H9 (cell line): ENCODE measurements around the gene SPAG7. TPM values are rescaled to one million over a fixed set of nuclear protein-coding genes. Genes with fewer than 3 reads are reported as not detected.
"Not testable (repeated sequence)": the region's sequence is repeated elsewhere in the genome, so short reads cannot be mapped to it uniquely, and the experiment has no call there.

ENCODE experiments used
- DNase-seq: peaks from one replicate; pipeline ENCODE4 v3.0.0-alpha.2; 2017
- H2AFZ ChIP-seq: one replicate; pipeline ENCODE4 v1.6.1; 2013; ENCODE audit warnings: mild to moderate bottlenecking, low read length, control low read depth, moderate library complexity
- H2AK5ac ChIP-seq: 2 replicates; pipeline ENCODE4 v1.6.1; 2013; ENCODE audit warnings: low read length, control low read depth, mixed read lengths; ENCODE audit not compliant: insufficient read length
- H2BK120ac ChIP-seq: one replicate; pipeline ENCODE4 v1.6.1; 2013; ENCODE audit warnings: low read depth, mild to moderate bottlenecking, low read length, control low read depth, inconsistent platforms; ENCODE audit not compliant: poor library complexity, severe bottlenecking
- H2BK12ac ChIP-seq: 2 replicates; pipeline ENCODE4 v1.6.1; 2013; ENCODE audit warnings: low read length, control low read depth, mixed read lengths, low read depth; ENCODE audit not compliant: insufficient read length
- H2BK15ac ChIP-seq: 2 replicates; pipeline ENCODE4 v1.6.1; 2013; ENCODE audit warnings: low read depth, low read length, control low read depth
- H2BK20ac ChIP-seq: one replicate; pipeline ENCODE4 v1.6.1; 2013; ENCODE audit warnings: low read depth, mild to moderate bottlenecking, low read length, control low read depth, inconsistent platforms; ENCODE audit not compliant: poor library complexity, severe bottlenecking
- H2BK5ac ChIP-seq: 2 replicates; pipeline ENCODE4 v1.6.1; 2013; ENCODE audit warnings: low read length, control low read depth, mixed read lengths; ENCODE audit not compliant: insufficient read length
- H3K14ac ChIP-seq: 2 replicates; pipeline ENCODE4 v1.6.1; 2013; ENCODE audit warnings: low read length, control low read depth; ENCODE audit not compliant: insufficient read depth
- H3K18ac ChIP-seq: 2 replicates; pipeline ENCODE4 v1.6.1; 2013; ENCODE audit warnings: low read depth, mild to moderate bottlenecking, mixed read lengths, low read length, control low read depth; ENCODE audit not compliant: insufficient read length
- H3K23ac ChIP-seq: 2 replicates; pipeline ENCODE4 v1.6.1; 2013; ENCODE audit warnings: low read length, control low read depth, mixed read lengths, low read depth; ENCODE audit not compliant: insufficient read length
- H3K23me2 ChIP-seq: 2 replicates; pipeline ENCODE4 v1.6.1; 2013; ENCODE audit warnings: low read depth, mild to moderate bottlenecking, mixed read lengths, low read length, control low read depth; ENCODE audit not compliant: insufficient read length, poor library complexity, severe bottlenecking
- H3K27ac ChIP-seq: 2 replicates; pipeline ENCODE4 v1.5.1; 2013; ENCODE audit warnings: low read length, control low read depth, mixed read lengths, low read depth; ENCODE audit not compliant: insufficient read length
- H3K27me3 ChIP-seq: 2 replicates; pipeline ENCODE4 v1.6.1; 2013; ENCODE audit warnings: low read length, control low read depth, inconsistent platforms; ENCODE audit not compliant: insufficient read depth
- H3K4ac ChIP-seq: 2 replicates; pipeline ENCODE4 v1.6.1; 2013; ENCODE audit warnings: low read depth, mild to moderate bottlenecking, control low read depth, inconsistent platforms, low read length, moderate library complexity
- H3K4me1 ChIP-seq: 2 replicates; pipeline ENCODE4 v1.6.1; 2013; ENCODE audit warnings: low read length, control low read depth, inconsistent platforms; ENCODE audit not compliant: insufficient read depth
- H3K4me2 ChIP-seq: 2 replicates; pipeline ENCODE4 v1.6.1; 2013; ENCODE audit warnings: low read length, control low read depth, mixed read lengths; ENCODE audit not compliant: insufficient read length, insufficient read depth
- H3K56ac ChIP-seq: 2 replicates; pipeline ENCODE4 v1.6.1; 2013; ENCODE audit warnings: low read depth, mild to moderate bottlenecking, mixed read lengths, low read length, control low read depth; ENCODE audit not compliant: insufficient read length
- H3K79me1 ChIP-seq: 2 replicates; pipeline ENCODE4 v1.6.1; 2013; ENCODE audit warnings: low read depth, mild to moderate bottlenecking, moderate library complexity, low read length, control low read depth, inconsistent platforms; ENCODE audit not compliant: insufficient read depth, poor library complexity, severe bottlenecking
- H3K79me2 ChIP-seq: 2 replicates; pipeline ENCODE4 v1.6.1; 2013; ENCODE audit warnings: low read length, control low read depth, inconsistent platforms; ENCODE audit not compliant: insufficient read depth
- H3K9ac ChIP-seq: 2 replicates; pipeline ENCODE4 v1.6.1; 2013; ENCODE audit warnings: low read length, control low read depth, mixed read lengths; ENCODE audit not compliant: insufficient read length; ENCODE audit errors: extremely low read depth
- H3K9me3 ChIP-seq: one replicate; pipeline ENCODE4 v1.6.1; 2013; ENCODE audit warnings: low read depth, low read length, inconsistent platforms; ENCODE audit not compliant: control insufficient read depth
- H3T11ph ChIP-seq: one replicate; pipeline ENCODE4 v1.6.1; 2013; ENCODE audit warnings: mild to moderate bottlenecking, low read length, control low read depth, inconsistent platforms
- H4K20me1 ChIP-seq: one replicate; pipeline ENCODE4 v1.6.1; 2013; ENCODE audit not compliant: control insufficient read depth, insufficient read length, insufficient read depth
- H4K5ac ChIP-seq: 2 replicates; pipeline ENCODE4 v1.6.1; 2013; ENCODE audit warnings: low read depth, mild to moderate bottlenecking, mixed read lengths, low read length, control low read depth; ENCODE audit not compliant: insufficient read length
- H4K8ac ChIP-seq: replicated peaks from 2 replicates; pipeline ENCODE4 v1.6.1; 2013; ENCODE audit warnings: low read length, control low read depth, mixed read lengths, low read depth; ENCODE audit not compliant: insufficient read length
- H4K91ac ChIP-seq: 2 replicates; pipeline ENCODE4 v1.6.1; 2013; ENCODE audit warnings: low read depth, mild to moderate bottlenecking, moderate library complexity, mixed read lengths, low read length, control low read depth; ENCODE audit not compliant: insufficient read length
- H3K27ac Mint-ChIP-seq, 3 experiments: 2 replicates in 2 of 3; 3 replicates in 1 of 3; pipeline ENCODE4 v1.8.0; 2020 to 2021; ENCODE audit warnings: mixed read lengths in 3 of 3, mild to moderate bottlenecking in 1 of 3, moderate library complexity in 1 of 3
- H3K27me3 Mint-ChIP-seq: 2 replicates; pipeline ENCODE4 v1.8.0; 2021; ENCODE audit warnings: low read depth, mild to moderate bottlenecking, moderate library complexity, mixed read lengths
- H3K36me3 Mint-ChIP-seq, 3 experiments: 2 replicates in 2 of 3; 3 replicates in 1 of 3; pipeline ENCODE4 v1.8.0; 2020 to 2021; ENCODE audit warnings: low read depth in 3 of 3, mixed read lengths in 3 of 3; ENCODE audit not compliant: insufficient read depth in 1 of 3
- H3K4me1 Mint-ChIP-seq, 2 experiments: 2 replicates each; pipeline ENCODE4 v1.8.0; 2020; ENCODE audit warnings: mixed read lengths in 2 of 2
- H3K4me3 Mint-ChIP-seq, 2 experiments: 2 replicates in 1 of 2; 3 replicates in 1 of 2; pipeline ENCODE4 v1.8.0; 2020 to 2021; ENCODE audit warnings: mild to moderate bottlenecking in 2 of 2, mixed read lengths in 2 of 2, moderate library complexity in 1 of 2
- H3K9me3 Mint-ChIP-seq, 2 experiments: 2 replicates in 1 of 2; 3 replicates in 1 of 2; pipeline ENCODE4 v1.8.0; 2020; ENCODE audit warnings: mild to moderate bottlenecking in 2 of 2, mixed read lengths in 2 of 2, moderate library complexity in 1 of 2
- WGBS: extraction: QIAGEN DNeasy Blood & Tissue Kit; methylation state at CpG from one replicate; pipeline ENCODE4 v1.1.7; 2013; ENCODE audit warnings: missing lambda C conversion rate, low lambda C conversion rate, mixed read lengths; ENCODE audit not compliant: insufficient read length; ENCODE audit errors: extremely low coverage; 5-methylcytosine and 5-hydroxymethylcytosine counted together
- total RNA-seq: library from RNA; stranded (reverse); gene quantifications from 2 replicates; pipeline ENCODE4 v1.2.1, GENCODE V29; 2021
- TF ChIP-seq, protein P1 (sequence below): fragments of 200-600 bp; sonication (generic); conservative IDR thresholded peaks from 3 replicates; pipeline ENCODE4 v1.8.0; 2021; ENCODE audit warnings: antibody characterized with exemption, mild to moderate bottlenecking

The SPAG7 gene
- total RNA-seq, 1 experiment from 2014 or later: 102 TPM

- Histone ChIP-seq H2BK15ac (no peak overlapping the region), H2AFZ (no peak overlapping the region), H3K9ac (no peak overlapping the region), H3K79me1 (no peaks in the 10 kb centered on the region), H3K9me3 (no peaks in the 10 kb centered on the region), H2AK5ac (no peak overlapping the region), H3K4ac (no peak overlapping the region), H3K18ac (no peak overlapping the region), H3K27me3 (no peaks in the 10 kb centered on the region), H2BK120ac (no peak overlapping the region), H3K14ac (no peak overlapping the region), H3T11ph (no peak overlapping the region), H4K20me1 (no peaks in the 10 kb centered on the region), H2BK12ac (no peak overlapping the region), H2BK20ac (no peak overlapping the region), H3K4me1 (no peaks in the 10 kb centered on the region), H3K79me2 (no peaks in the 10 kb centered on the region), H3K27ac (no peak overlapping the region), H4K5ac (no peak overlapping the region), H3K23ac (no peak overlapping the region), H3K56ac (no peak overlapping the region), H2BK5ac (no peak overlapping the region), H4K91ac (no peak overlapping the region), H3K4me2 (no peak overlapping the region), H4K8ac (no peak overlapping the region), H3K23me2 (no peaks in the 10 kb centered on the region)
- Mint-ChIP-seq H3K4me1 (peaks cover 13 to 15% of the 10 kb centered on the region in 2 experiments), H3K4me3 (no peak overlapping the region), H3K27ac (peak overlapping the region in 1 of 3 experiments; percentile 91; a peak in 1 of 7 replicates), H3K9me3 (no peaks in the 10 kb centered on the region), H3K27me3 (no peaks in the 10 kb centered on the region; the same call in 1 of the 2 replicates), H3K36me3 (peaks cover 5 to 25% (median 8%) of the 10 kb centered on the region in 3 experiments; a peak in 6 of 7 replicates)
- TF ChIP-seq, protein P1, sequence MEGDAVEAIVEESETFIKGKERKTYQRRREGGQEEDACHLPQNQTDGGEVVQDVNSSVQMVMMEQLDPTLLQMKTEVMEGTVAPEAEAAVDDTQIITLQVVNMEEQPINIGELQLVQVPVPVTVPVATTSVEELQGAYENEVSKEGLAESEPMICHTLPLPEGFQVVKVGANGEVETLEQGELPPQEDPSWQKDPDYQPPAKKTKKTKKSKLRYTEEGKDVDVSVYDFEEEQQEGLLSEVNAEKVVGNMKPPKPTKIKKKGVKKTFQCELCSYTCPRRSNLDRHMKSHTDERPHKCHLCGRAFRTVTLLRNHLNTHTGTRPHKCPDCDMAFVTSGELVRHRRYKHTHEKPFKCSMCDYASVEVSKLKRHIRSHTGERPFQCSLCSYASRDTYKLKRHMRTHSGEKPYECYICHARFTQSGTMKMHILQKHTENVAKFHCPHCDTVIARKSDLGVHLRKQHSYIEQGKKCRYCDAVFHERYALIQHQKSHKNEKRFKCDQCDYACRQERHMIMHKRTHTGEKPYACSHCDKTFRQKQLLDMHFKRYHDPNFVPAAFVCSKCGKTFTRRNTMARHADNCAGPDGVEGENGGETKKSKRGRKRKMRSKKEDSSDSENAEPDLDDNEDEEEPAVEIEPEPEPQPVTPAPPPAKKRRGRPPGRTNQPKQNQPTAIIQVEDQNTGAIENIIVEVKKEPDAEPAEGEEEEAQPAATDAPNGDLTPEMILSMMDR: no peak
- WGBS: no CpG with 5 or more reads among the region's 18 CpGs
- DNase-seq: no peak
Observed at GRCh38 chr17:4928881-4929280, 38.7 kb downstream of the SPAG7 start.

GRCh38 chr17:4926577-4927335 lies 40.9 kb downstream of the SPAG7 start:
- peak overlapping the region in 2 of 3 experiments; percentile 19 to 56; a peak in 1 of 7 replicates for H3K27ac Mint-ChIP-seq
- H3K4me1 ChIP-seq, H3K4me3 Mint-ChIP-seq: not testable (repeated sequence)

More at GRCh38 chr17:4926577-4927335, 40.9 kb downstream of the SPAG7 start:
- not testable (repeated sequence) for H3K23me2 ChIP-seq, H2BK120ac ChIP-seq, H2AFZ ChIP-seq, H3K79me2 ChIP-seq, H2BK12ac ChIP-seq, H3K27me3 ChIP-seq, H3K9me3 Mint-ChIP-seq, H3K9ac ChIP-seq, H3K79me1 ChIP-seq, H3K27me3 Mint-ChIP-seq, H2AK5ac ChIP-seq, H3T11ph ChIP-seq, H3K9me3 ChIP-seq, H2BK20ac ChIP-seq, H4K91ac ChIP-seq, H4K8ac ChIP-seq, H3K18ac ChIP-seq, H4K5ac ChIP-seq, H3K4me1 Mint-ChIP-seq, H3K4me2 ChIP-seq, H3K23ac ChIP-seq, H3K27ac ChIP-seq, H3K56ac ChIP-seq, H4K20me1 ChIP-seq, H3K14ac ChIP-seq, H2BK5ac ChIP-seq, H2BK15ac ChIP-seq, H3K4ac ChIP-seq, DNase-seq
- H3K36me3 Mint-ChIP-seq: peaks cover 2 to 16% (median 8%) of the 10 kb centered on the region in 3 experiments; a peak in 5 of 7 replicates
- WGBS: no CpG with 5 or more reads among the region's 24 CpGs
